Testis (tissue), 3 donors: ENCODE data around the gene IRX2. TPM values are rescaled to one million over a fixed set of nuclear protein-coding genes. Genes with fewer than 3 reads are reported as not detected.

Experiments used
- DNase-seq: peaks from one replicate; pipeline ENCODE4 v3.0.0-alpha.2; 2019
- H3K27ac ChIP-seq, 2 donors: fragments of 200-600 bp; sonication (generic); one replicate each; pipeline ENCODE4 v1.5.1; 2019
- H3K27me3 ChIP-seq: fragments of 200-600 bp; sonication (generic); one replicate; pipeline ENCODE4 v1.5.1; 2019
- H3K36me3 ChIP-seq: fragments of 200-600 bp; sonication (generic); one replicate; pipeline ENCODE4 v1.5.1; 2017; ENCODE audit warnings: low read depth; ENCODE audit errors: missing control alignments
- H3K4me1 ChIP-seq: fragments of 200-600 bp; sonication (generic); one replicate; pipeline ENCODE4 v1.5.1; 2019
- H3K4me3 ChIP-seq, 2 donors: fragments of 200-600 bp; sonication (generic); one replicate each; pipeline ENCODE4 v1.5.1; 2017 to 2019
- H3K9me3 ChIP-seq: fragments of 200-600 bp; sonication (generic); one replicate; pipeline ENCODE4 v1.5.1; 2017
- POLR2A ChIP-seq: fragments of 450-650 bp; IDR thresholded peaks from one replicate; pipeline ENCODE4 v1.6.1; 2017; ENCODE audit warnings: antibody characterized with exemption, mild to moderate bottlenecking, moderate library complexity
- WGBS, 2 donors: methylation state at CpG; one replicate each; pipeline ENCODE4 v1.1.5; 2018; 5-methylcytosine and 5-hydroxymethylcytosine counted together
- intact Hi-C: fragments of 100-400 bp; cut with DNase I; formaldehyde crosslinking; loops from one replicate; pipeline ENCODE4 v1.15.1; 2023; ENCODE audit warnings: low total_unique reads
- polyA plus RNA-seq: library from polyadenylated mRNA; stranded (reverse); fragments of 350-450 nt; fragmentation: Illumina TruSeq; extraction: RNeasy Lipid Tissue Mini Kit (QIAGEN cat#74804); gene quantifications from one replicate; pipeline ENCODE4 v1.2.3, GENCODE V29; 2014; ENCODE audit warnings: low read depth, low replicate concordance; ENCODE audit not compliant: insufficient read depth
- total RNA-seq, 2 donors: library from RNA; depleted of rRNA; stranded (reverse); fragments of >200 nt; gene quantifications; one replicate each; pipeline ENCODE4 v1.2.3, GENCODE V29; 2016
- TF ChIP-seq, protein P1 (sequence below), 3 experiments: fragments of 450-650 bp in 2 of 3; fragments of 200-600 bp in 1 of 3; sonication (generic) in 1 of 3; IDR thresholded peaks; one replicate each; pipeline ENCODE4 v1.5.1; 2016 to 2019; ENCODE audit warnings: antibody characterized with exemption in 3 of 3, mild to moderate bottlenecking in 2 of 3, moderate library complexity in 1 of 3

Gene IRX2
- total and polyA plus RNA-seq, 3 donors from 2014 or later, result 2.8 to 15.1 (median 9.1) TPM

DNA sequence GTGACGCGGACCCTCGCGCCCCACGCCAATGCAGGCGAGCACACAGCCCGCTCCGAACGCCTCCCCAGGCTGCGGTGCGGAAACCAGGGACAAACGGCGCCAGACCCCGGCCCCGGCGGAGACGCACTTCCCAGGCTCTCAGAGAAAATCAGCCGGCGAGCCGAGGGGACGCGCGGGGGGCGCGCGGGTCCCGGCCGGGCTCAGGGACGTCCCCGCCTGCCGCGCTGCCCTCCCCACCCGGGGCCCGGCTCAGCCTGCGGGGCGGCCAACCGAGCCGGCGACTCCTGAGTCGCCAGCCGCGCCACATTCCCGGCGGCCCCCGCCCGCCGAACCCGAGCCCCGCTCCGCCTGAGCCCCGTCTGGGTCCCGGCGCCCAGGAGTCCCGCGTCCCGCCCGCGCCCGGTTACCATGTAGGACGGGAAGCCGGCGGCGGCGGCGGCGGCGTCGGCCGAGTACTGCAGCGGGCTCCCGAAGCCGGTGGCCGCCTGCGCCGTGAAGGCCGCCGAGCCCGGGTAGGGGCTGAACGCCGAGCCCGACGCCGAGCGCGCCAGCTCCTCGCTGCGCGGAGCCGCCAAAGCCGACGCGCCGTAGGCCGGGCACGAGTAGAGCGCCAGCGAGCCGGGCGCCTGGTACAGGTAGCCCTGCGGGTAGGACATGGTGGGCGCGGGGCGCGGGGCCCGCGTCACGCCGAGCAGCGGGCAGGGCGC lies 566 bp downstream of the IRX2 start:
- Histone ChIP-seq H3K4me3 (peak overlapping the region; percentile 31 to 32), H3K27me3 (no peaks in the 10 kb centered on the region), H3K36me3 (no peaks in the 10 kb centered on the region), H3K27ac (no peak overlapping the region), H3K4me1 (peaks cover 2% of the 10 kb centered on the region), H3K9me3 (no peaks in the 10 kb centered on the region)
- intact Hi-C loops, result no loop called here
- DNase-seq, result no peak
- TF ChIP-seq, protein P1, sequence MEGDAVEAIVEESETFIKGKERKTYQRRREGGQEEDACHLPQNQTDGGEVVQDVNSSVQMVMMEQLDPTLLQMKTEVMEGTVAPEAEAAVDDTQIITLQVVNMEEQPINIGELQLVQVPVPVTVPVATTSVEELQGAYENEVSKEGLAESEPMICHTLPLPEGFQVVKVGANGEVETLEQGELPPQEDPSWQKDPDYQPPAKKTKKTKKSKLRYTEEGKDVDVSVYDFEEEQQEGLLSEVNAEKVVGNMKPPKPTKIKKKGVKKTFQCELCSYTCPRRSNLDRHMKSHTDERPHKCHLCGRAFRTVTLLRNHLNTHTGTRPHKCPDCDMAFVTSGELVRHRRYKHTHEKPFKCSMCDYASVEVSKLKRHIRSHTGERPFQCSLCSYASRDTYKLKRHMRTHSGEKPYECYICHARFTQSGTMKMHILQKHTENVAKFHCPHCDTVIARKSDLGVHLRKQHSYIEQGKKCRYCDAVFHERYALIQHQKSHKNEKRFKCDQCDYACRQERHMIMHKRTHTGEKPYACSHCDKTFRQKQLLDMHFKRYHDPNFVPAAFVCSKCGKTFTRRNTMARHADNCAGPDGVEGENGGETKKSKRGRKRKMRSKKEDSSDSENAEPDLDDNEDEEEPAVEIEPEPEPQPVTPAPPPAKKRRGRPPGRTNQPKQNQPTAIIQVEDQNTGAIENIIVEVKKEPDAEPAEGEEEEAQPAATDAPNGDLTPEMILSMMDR (IDR thresholded peaks at IDR 0.05), result no peak
- TF ChIP-seq POLR2A, result no peak
- 3% methylated on average over 53 of the region's 110 CpGs; no CpG with 5 or more reads in 1 of the 2 donors for WGBS, 2 donors

- Histone ChIP-seq H3K4me3 (peak overlapping the region; percentile 31 to 32), H3K4me1 (no peaks in the 10 kb centered on the region), H3K27ac (no peak overlapping the region), H3K27me3 (no peaks in the 10 kb centered on the region), H3K36me3 (no peaks in the 10 kb centered on the region), H3K9me3 (no peaks in the 10 kb centered on the region)
- DNase-seq, result no peak
- no peak for TF ChIP-seq POLR2A
- TF ChIP-seq, protein P1 (IDR thresholded peaks at IDR 0.05), result no peak
- WGBS, 2 donors, result 6 to 12% methylated on average over 29 to 62 of the region's 63 CpGs
- intact Hi-C loops, result no loop called here
Measured at GRCh38 chr5:2750026-2750757, 1.3 kb downstream of the IRX2 start.

GRCh38 chr5:2749514-2750025 lies 1.9 kb downstream of the IRX2 start:
- 7 to 9% methylated on average over 7 to 37 of the region's 45 CpGs for WGBS, 2 donors
- no peak for DNase-seq
- Histone ChIP-seq H3K4me1 (no peaks in the 10 kb centered on the region), H3K9me3 (no peaks in the 10 kb centered on the region), H3K27ac (no peak overlapping the region), H3K4me3 (no peak overlapping the region), H3K36me3 (no peaks in the 10 kb centered on the region), H3K27me3 (no peaks in the 10 kb centered on the region)
- TF ChIP-seq, protein P1 (IDR thresholded peaks at IDR 0.05), result no peak
- TF ChIP-seq POLR2A, result no peak
- intact Hi-C loops, result no loop called here

GRCh38 chr5:2748861-2749513 lies 2.5 kb downstream of the IRX2 start:
- no peaks in the 10 kb centered on the region for H3K9me3 ChIP-seq
- H3K27ac ChIP-seq, result no peak overlapping the region
- H3K4me3 ChIP-seq, result peak overlapping the region; percentile 9 to 10
- no peaks in the 10 kb centered on the region for H3K27me3 ChIP-seq
- no peak for DNase-seq
- intact Hi-C loops, result no loop called here
- no peaks in the 10 kb centered on the region for H3K4me1 ChIP-seq
- no peaks in the 10 kb centered on the region for H3K36me3 ChIP-seq
- WGBS, 2 donors, result 0 to 14% methylated on average over 1 to 40 of the region's 71 CpGs
- no peak for TF ChIP-seq POLR2A
- TF ChIP-seq, protein P1 (IDR thresholded peaks at IDR 0.05), result no peak
